Endodermal cell (in vitro differentiated cells): ENCODE measurements around the gene KIDINS220. TPM values are rescaled to one million over a fixed set of nuclear protein-coding genes. Genes with fewer than 3 reads are reported as not detected.

Experiments
- DNase-seq: peaks from one replicate; pipeline ENCODE4 v3.0.0-alpha.2; 2017
- H3K27ac ChIP-seq: 2 replicates; pipeline ENCODE4 v1.5.1; 2013; ENCODE audit warnings: mild to moderate bottlenecking, low read depth, low read length, moderate library complexity
- H3K27me3 ChIP-seq: 2 replicates; pipeline ENCODE4 v1.6.1; 2013; ENCODE audit warnings: mild to moderate bottlenecking, low read length, moderate library complexity; ENCODE audit not compliant: insufficient read depth, control insufficient read depth, poor library complexity, severe bottlenecking
- H3K36me3 ChIP-seq: 2 replicates; pipeline ENCODE4 v1.7.0; 2013; ENCODE audit warnings: mild to moderate bottlenecking, low read length, moderate library complexity; ENCODE audit not compliant: control insufficient read depth, insufficient read depth
- H3K4me1 ChIP-seq: one replicate; pipeline ENCODE4 v1.7.0; 2013; ENCODE audit warnings: low read length; ENCODE audit not compliant: control insufficient read depth, insufficient read depth
- H3K4me3 ChIP-seq: 2 replicates; pipeline ENCODE4 v1.5.1; 2013; ENCODE audit warnings: mild to moderate bottlenecking, low read length, moderate library complexity
- H3K9ac ChIP-seq: 2 replicates; pipeline ENCODE4 v1.6.1; 2013; ENCODE audit warnings: mild to moderate bottlenecking, low read length, moderate library complexity; ENCODE audit not compliant: poor library complexity, severe bottlenecking; ENCODE audit errors: extremely low read depth
- H3K9me3 ChIP-seq: 2 replicates; pipeline ENCODE4 v1.6.1; 2013; ENCODE audit warnings: mild to moderate bottlenecking, low read length, moderate library complexity; ENCODE audit not compliant: control insufficient read depth
- H3K27ac Mint-ChIP-seq: 2 replicates; pipeline ENCODE4 v1.8.0; 2020; ENCODE audit warnings: mixed read lengths
- H3K27me3 Mint-ChIP-seq: 2 replicates; pipeline ENCODE4 v1.8.0; 2021; ENCODE audit warnings: mild to moderate bottlenecking, mixed read lengths; ENCODE audit not compliant: insufficient read depth
- H3K36me3 Mint-ChIP-seq: 2 replicates; pipeline ENCODE4 v1.8.0; 2020; ENCODE audit warnings: low read depth, mixed read lengths
- H3K4me1 Mint-ChIP-seq: 2 replicates; pipeline ENCODE4 v1.8.0; 2020; ENCODE audit warnings: mixed read lengths
- H3K4me3 Mint-ChIP-seq: 2 replicates; pipeline ENCODE4 v1.8.0; 2020; ENCODE audit warnings: mild to moderate bottlenecking, moderate library complexity, mixed read lengths
- H3K9me3 Mint-ChIP-seq: 2 replicates; pipeline ENCODE4 v1.8.0; 2020; ENCODE audit warnings: mild to moderate bottlenecking, mixed read lengths
- CTCF ChIP-seq: fragments of 200-600 bp; sonication (generic); conservative IDR thresholded peaks from 2 replicates; pipeline ENCODE4 v1.5.0; 2021; ENCODE audit warnings: antibody characterized with exemption, mild to moderate bottlenecking
- whole genome bisulfite sequencing, 2 experiments: methylation state at CpG; one replicate each; pipeline versions ENCODE4 v1.1.5 to v1.1.7; 2013; ENCODE audit warnings: missing lambda C conversion rate in 2 of 2, mixed read lengths in 1 of 2; ENCODE audit not compliant: insufficient coverage in 1 of 2, insufficient read length in 1 of 2; 5-methylcytosine and 5-hydroxymethylcytosine counted together
- total RNA-seq, 2 donors: library from RNA; stranded (reverse); fragmentation: NEBNext Ultra II Directional in 1 of 2; extraction: Animal tissue kit (Norgen Biotek cat#: 25700) in 1 of 2; gene quantifications; 2 replicates in 1 of 2; 3 replicates in 1 of 2; pipeline ENCODE4 v1.2.1, GENCODE V29; 2021

KIDINS220 gene
- total RNA-seq, 2 donors from 2014 or later: 33.8 to 35.2 TPM

- H3K9me3 Mint-ChIP-seq: peaks cover 4% of the 10 kb centered on the region
- Histone ChIP-seq H3K36me3 (peaks cover 61% of the 10 kb centered on the region), H3K27ac (no peak overlapping the region), H3K9ac (no peak overlapping the region), H3K4me3 (no peak overlapping the region), H3K9me3 (peaks cover 7% of the 10 kb centered on the region), H3K27me3 (no peaks in the 10 kb centered on the region), H3K4me1 (no peaks in the 10 kb centered on the region)
- peaks cover 10% of the 10 kb centered on the region for H3K4me1 Mint-ChIP-seq
- H3K4me3 Mint-ChIP-seq: no peak overlapping the region
- DNase-seq: no peak
- no peak overlapping the region for H3K27ac Mint-ChIP-seq
- 95 to 97% methylated on average over 5 of the region's 5 CpGs for WGBS, 2 experiments
- TF ChIP-seq CTCF: no peak
- H3K27me3 Mint-ChIP-seq: no peaks in the 10 kb centered on the region
- peaks cover 50% of the 10 kb centered on the region for H3K36me3 Mint-ChIP-seq
These were observed 51.0 kb downstream of the KIDINS220 start for GRCh38 chr2:8786463-8786862.

- H3K36me3 ChIP-seq: peaks cover 68% of the 10 kb centered on the region
- no peak overlapping the region for H3K9ac ChIP-seq
- H3K4me1 ChIP-seq: no peaks in the 10 kb centered on the region
- H3K27ac ChIP-seq: no peak overlapping the region
- Mint-ChIP-seq H3K27ac (no peak overlapping the region), H3K4me1 (peaks cover 10% of the 10 kb centered on the region), H3K27me3 (no peaks in the 10 kb centered on the region), H3K4me3 (no peak overlapping the region), H3K9me3 (no peaks in the 10 kb centered on the region), H3K36me3 (peaks cover 28% of the 10 kb centered on the region)
- no peak for TF ChIP-seq CTCF
- DNase-seq: no peak
- H3K4me3 ChIP-seq: no peak overlapping the region
- H3K27me3 ChIP-seq: no peaks in the 10 kb centered on the region
- WGBS, 2 experiments: 94 to 98% methylated on average over 3 to 4 of the region's 4 CpGs
- H3K9me3 ChIP-seq: no peaks in the 10 kb centered on the region
These were observed 57.4 kb downstream of the KIDINS220 start for GRCh38 chr2:8779795-8780671.

- WGBS, 2 experiments: 83 to 95% methylated on average over 1 to 2 of the region's 2 CpGs
- peaks cover 27% of the 10 kb centered on the region for H3K36me3 Mint-ChIP-seq
- no peaks in the 10 kb centered on the region for H3K27me3 Mint-ChIP-seq
- no peaks in the 10 kb centered on the region for H3K27me3 ChIP-seq
- no peak for TF ChIP-seq CTCF
- DNase-seq: no peak
- H3K9ac ChIP-seq: no peak overlapping the region
- no peak overlapping the region for H3K27ac ChIP-seq
- peaks cover 59% of the 10 kb centered on the region for H3K36me3 ChIP-seq
- H3K27ac Mint-ChIP-seq: no peak overlapping the region
- no peak overlapping the region for H3K4me3 Mint-ChIP-seq
- H3K9me3 Mint-ChIP-seq: no peaks in the 10 kb centered on the region
- no peak overlapping the region for H3K4me3 ChIP-seq
- H3K4me1 Mint-ChIP-seq: no peaks in the 10 kb centered on the region
- H3K9me3 ChIP-seq: no peaks in the 10 kb centered on the region
- H3K4me1 ChIP-seq: no peaks in the 10 kb centered on the region
These were observed 63.0 kb downstream of the KIDINS220 start for GRCh38 chr2:8774371-8774770.
